KOPT-K1 (cell line): Measurements from ENCODE around the gene SEC61A2.
"Not testable (repeated sequence)": the region's sequence is repeated elsewhere in the genome, so short reads cannot be mapped to it uniquely, and the experiment has no call there.

Source experiments
- H3K27ac ChIP-seq: fragments of 200-600 bp; sonication (generic); 2 replicates; pipeline ENCODE4 v1.5.1; 2016; ENCODE audit warnings: antibody characterized with exemption, mild to moderate bottlenecking, low read depth, low read length; ENCODE audit not compliant: poor library complexity, severe bottlenecking
- H3K36me3 ChIP-seq: fragments of 200-600 bp; sonication (generic); 2 replicates; pipeline ENCODE4 v1.5.1; 2017; ENCODE audit warnings: antibody characterized with exemption, mild to moderate bottlenecking, low read length, moderate library complexity; ENCODE audit not compliant: insufficient read depth
- H3K9me3 ChIP-seq: fragments of 200-600 bp; sonication (generic); 2 replicates; pipeline ENCODE4 v1.5.1; 2017; ENCODE audit warnings: antibody characterized with exemption, low read length, mild to moderate bottlenecking; ENCODE audit not compliant: insufficient read depth, poor library complexity, severe bottlenecking

SEC61A2 gene

DNA sequence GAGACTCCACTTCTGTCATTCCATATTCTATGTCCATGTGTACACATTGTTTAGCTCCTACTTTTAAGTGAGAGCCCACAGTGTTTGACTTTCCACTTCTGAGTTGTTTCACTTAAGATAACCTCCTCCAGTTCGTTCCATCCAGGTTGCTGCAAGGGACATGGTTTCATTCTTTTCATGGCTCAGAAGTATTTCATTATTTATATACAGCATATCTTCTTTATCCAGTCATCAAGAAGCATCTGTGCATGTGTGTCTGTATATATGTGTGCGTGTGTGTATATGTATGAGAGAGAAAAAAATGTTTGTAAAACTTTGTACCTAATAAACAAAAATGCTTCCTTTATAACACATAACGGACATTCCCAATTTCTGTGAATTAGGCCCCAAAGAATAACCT lies 6.2 kb downstream of the SEC61A2 start:
- Histone ChIP-seq H3K9me3 (no peaks in the 10 kb centered on the region), H3K36me3 (peaks cover 64% of the 10 kb centered on the region), H3K27ac (no peak overlapping the region)

- H3K27ac ChIP-seq = no peak overlapping the region
- H3K9me3 ChIP-seq = no peaks in the 10 kb centered on the region
- peaks cover 83% of the 10 kb centered on the region for H3K36me3 ChIP-seq
Observed at GRCh38 chr10:12140038-12140437, 10.6 kb downstream of the SEC61A2 start.

DNA sequence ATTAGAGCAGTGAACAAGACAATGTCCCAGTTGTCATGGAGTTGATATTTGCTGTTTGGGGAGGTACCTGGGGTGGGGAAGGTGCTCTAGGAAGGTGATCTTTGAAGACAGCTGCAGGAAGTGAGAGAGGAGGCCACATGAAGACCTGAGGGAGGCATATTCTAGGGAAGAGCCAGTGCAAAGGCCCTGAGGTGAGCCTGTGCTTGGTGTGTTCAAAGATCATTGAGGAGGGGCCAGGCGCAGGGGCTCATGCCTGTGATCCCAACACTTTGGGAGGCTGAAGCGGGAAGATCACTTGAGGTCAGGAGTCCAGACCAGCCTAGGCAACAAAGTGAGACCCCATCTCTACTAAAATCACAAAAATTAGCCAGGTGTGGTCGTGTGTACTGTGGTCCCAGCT lies 15.1 kb downstream of the SEC61A2 start:
- Histone ChIP-seq H3K27ac (no peak overlapping the region), H3K9me3 (no peaks in the 10 kb centered on the region), H3K36me3 (peaks cover 71% of the 10 kb centered on the region)

DNA sequence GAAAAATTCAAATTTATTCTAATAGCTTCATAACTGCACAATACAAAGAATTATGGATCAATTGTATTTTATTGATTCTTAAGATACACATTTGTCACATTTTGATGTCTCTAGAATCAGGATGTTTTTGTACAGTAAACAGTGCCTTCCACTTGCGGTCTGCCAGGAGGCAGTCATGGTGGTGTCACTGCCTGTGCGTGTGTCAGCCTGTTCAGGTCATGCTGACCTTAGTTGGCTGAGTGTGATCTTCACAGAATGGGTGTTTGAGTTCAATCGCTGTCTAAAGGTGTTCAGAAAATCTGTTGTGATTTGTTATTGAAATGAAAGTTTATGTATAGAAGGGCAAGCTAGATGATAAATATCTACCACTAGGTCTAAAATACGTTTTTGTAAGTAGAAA lies 20.7 kb downstream of the SEC61A2 start:
- H3K36me3 ChIP-seq = peaks cover 54% of the 10 kb centered on the region
- no peak overlapping the region for H3K27ac ChIP-seq
- no peaks in the 10 kb centered on the region for H3K9me3 ChIP-seq

- Histone ChIP-seq H3K9me3 (no peaks in the 10 kb centered on the region), H3K27ac (no peak overlapping the region), H3K36me3 (peaks cover 65% of the 10 kb centered on the region)
Observed at GRCh38 chr10:12154516-12154915, 25.0 kb downstream of the SEC61A2 start.

GRCh38 chr10:12156367-12157123 lies 27.1 kb downstream of the SEC61A2 start:
- no peak overlapping the region for H3K27ac ChIP-seq
- H3K9me3 ChIP-seq = no peaks in the 10 kb centered on the region
- H3K36me3 ChIP-seq = peaks cover 72% of the 10 kb centered on the region

DNA sequence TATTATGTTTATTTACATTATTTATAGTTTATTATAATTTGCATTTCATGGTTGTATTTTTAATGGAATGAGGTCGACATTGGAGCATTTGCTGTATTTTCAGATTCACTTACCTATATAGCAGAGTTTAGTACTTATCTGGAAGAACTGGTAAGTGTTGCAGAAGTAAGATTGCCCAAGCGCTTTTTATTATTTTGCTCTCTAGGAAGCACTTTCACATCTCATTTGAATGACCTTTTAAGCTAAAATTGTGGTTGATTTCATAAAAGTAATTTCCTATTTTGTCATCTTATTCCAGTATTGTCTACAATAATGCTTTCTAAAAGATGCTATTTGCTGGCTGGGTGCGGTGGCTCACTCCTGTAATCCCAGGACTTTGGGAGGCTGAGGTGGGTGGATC lies 28.6 kb downstream of the SEC61A2 start:
- H3K36me3 ChIP-seq = peaks cover 86% of the 10 kb centered on the region
- H3K9me3 ChIP-seq = no peaks in the 10 kb centered on the region

DNA sequence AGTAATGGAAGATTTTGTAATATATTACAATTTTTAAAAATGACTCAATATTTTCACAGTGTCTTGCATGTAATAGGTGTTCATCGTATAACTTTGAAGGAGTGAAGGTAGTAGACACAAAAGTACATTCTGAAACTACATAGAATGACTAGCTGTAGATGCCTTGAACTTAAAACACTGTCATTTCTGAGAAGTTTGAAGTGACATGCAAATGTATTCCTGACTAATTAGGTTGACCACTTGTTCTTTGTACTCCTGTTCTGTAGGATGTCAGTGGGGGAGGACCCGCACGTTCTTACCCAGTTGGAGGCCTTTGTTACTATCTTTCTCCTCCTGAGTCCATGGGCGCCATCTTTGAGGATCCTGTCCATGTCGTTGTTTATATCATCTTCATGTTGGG lies 31.2 kb downstream of the SEC61A2 start:
- Histone ChIP-seq H3K27ac (no peak overlapping the region), H3K36me3 (peaks cover 90% of the 10 kb centered on the region), H3K9me3 (no peaks in the 10 kb centered on the region)

More for the DNA sequence above, 28.6 kb downstream of the SEC61A2 start:
- no peak overlapping the region for H3K27ac ChIP-seq

- Histone ChIP-seq H3K9me3 (no peaks in the 10 kb centered on the region), H3K27ac (no peak overlapping the region), H3K36me3 (peaks cover 95% of the 10 kb centered on the region)
Observed at GRCh38 chr10:12162927-12163326, 33.5 kb downstream of the SEC61A2 start.

DNA sequence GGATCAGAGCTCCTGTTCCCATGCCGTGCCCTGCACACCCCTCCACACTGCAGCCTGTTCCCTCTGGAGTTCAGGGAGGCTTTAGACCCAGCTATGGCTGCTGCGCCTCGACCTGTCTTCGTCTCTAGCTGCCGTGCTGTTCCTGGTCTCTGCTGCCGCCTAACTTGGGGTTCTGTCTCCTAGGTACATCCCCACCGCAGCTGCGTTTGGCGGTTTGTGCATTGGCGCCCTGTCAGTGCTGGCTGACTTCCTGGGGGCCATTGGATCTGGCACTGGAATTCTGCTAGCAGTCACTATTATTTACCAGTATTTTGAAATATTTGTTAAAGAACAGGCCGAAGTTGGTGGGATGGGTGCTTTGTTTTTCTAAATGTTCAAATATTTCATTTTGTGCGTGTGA lies 34.6 kb downstream of the SEC61A2 start:
- Histone ChIP-seq H3K27ac (no peak overlapping the region), H3K36me3 (peaks cover 95% of the 10 kb centered on the region), H3K9me3 (no peaks in the 10 kb centered on the region)

GRCh38 chr10:12165036-12165435 lies 35.6 kb downstream of the SEC61A2 start:
- Histone ChIP-seq H3K36me3 (peaks cover 95% of the 10 kb centered on the region), H3K27ac (no peak overlapping the region)

GRCh38 chr10:12165999-12166775 lies 36.7 kb downstream of the SEC61A2 start:
- no peak overlapping the region for H3K27ac ChIP-seq
- no peaks in the 10 kb centered on the region for H3K9me3 ChIP-seq
- H3K36me3 ChIP-seq = peaks cover 98% of the 10 kb centered on the region

More at GRCh38 chr10:12165036-12165435, 35.6 kb downstream of the SEC61A2 start:
- H3K9me3 ChIP-seq = no peaks in the 10 kb centered on the region

- H3K9me3 ChIP-seq, H3K27ac ChIP-seq: not testable (repeated sequence)
- H3K36me3 ChIP-seq = peaks cover 95% of the 10 kb centered on the region
Observed at GRCh38 chr10:12171512-12171911, 42.0 kb downstream of the SEC61A2 start.

DNA sequence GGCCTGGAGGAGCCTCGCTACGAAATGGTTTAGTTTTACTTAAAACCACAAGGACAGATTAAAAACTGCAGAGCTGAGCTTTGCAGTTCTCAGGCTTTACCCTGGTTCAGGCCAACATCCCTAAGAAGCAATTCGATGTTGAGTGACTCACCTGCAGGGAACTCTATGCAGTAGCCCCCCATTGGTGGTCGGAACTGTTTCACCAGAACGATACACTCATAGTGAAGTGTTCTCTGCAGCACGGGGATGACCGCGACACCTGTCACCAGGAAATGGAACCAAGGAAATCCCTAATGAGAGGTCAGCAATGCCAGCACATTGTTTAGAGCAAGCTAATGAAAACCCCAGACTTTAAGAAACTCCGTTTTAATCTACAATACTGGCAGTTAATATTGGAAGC lies 48.2 kb downstream of the SEC61A2 start:
- H3K27ac ChIP-seq = no peak overlapping the region
- peaks cover 88% of the 10 kb centered on the region for H3K36me3 ChIP-seq
- H3K9me3 ChIP-seq = no peaks in the 10 kb centered on the region

DNA sequence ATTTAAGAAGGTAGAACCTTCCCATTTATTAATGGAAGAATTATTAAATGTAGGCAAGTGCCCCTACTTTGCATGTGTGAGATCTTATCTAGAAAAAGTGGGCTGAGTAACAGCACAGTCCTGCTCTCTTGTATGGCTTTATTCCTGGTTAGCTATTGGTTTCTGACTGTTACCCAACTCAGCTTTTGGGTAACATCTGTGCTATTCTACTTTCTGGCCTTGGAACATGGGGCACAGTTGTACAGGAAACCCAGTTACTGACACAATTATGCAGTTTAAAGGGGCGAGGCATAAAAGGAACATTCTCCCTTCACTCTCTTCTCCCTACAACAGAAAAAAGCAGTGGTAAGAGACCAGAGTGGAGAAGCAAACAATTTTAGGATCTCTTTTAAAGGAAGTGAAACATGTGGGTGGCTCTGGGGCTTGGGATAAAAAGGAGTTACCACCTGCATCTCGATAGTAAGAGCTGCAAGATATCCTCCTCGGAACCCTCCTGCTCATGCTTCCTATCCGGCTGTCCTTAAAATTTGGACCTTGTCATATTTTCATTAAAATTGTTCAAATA lies 50.2 kb downstream of the SEC61A2 start:
- no peaks in the 10 kb centered on the region for H3K9me3 ChIP-seq
- no peak overlapping the region for H3K27ac ChIP-seq
- H3K36me3 ChIP-seq = peaks cover 88% of the 10 kb centered on the region
